Activated CD8-positive, alpha-beta memory T cell treated with anti-CD3 and anti-CD28 coated beads, Interleukin-2, amount 10 ng/mL, durations not matched to agents 7 days and 5 days (primary cell): ENCODE results near the gene ETV5. TPM values are rescaled to one million over a fixed set of nuclear protein-coding genes. Genes with fewer than 3 reads are reported as not detected.

ENCODE experiments used
- ATAC-seq: fragments of 150-1000 bp; cut with Tn5 transposase; one replicate; pipeline ENCODE4 v1.10.0; 2021; ENCODE audit warnings: moderate library complexity
- CTCF ChIA-PET: fragments of 350-600 bp; sonication (Branson Sonifier 250); formaldehyde crosslinking; loops from one replicate; lab custom pipeline; 2021; ENCODE audit warnings: antibody characterized with exemption; lab: Charles Lee
- DNase-seq: peaks from one replicate; pipeline ENCODE4 v3.0.0-alpha.2; 2020
- H3K27ac Mint-ChIP-seq: one replicate; pipeline ENCODE4 v1.8.0; 2021; ENCODE audit warnings: mild to moderate bottlenecking, mixed read lengths
- H3K27me3 Mint-ChIP-seq: one replicate; pipeline ENCODE4 v1.8.0; 2021; ENCODE audit warnings: mixed read lengths
- H3K36me3 Mint-ChIP-seq: one replicate; pipeline ENCODE4 v1.8.0; 2021; ENCODE audit warnings: mild to moderate bottlenecking, mixed read lengths
- H3K4me1 Mint-ChIP-seq: one replicate; pipeline ENCODE4 v1.8.0; 2021; ENCODE audit warnings: mixed read lengths
- H3K4me3 Mint-ChIP-seq: one replicate; pipeline ENCODE4 v1.8.0; 2021; ENCODE audit warnings: mild to moderate bottlenecking, moderate library complexity, mixed read lengths
- H3K9me3 Mint-ChIP-seq: one replicate; pipeline ENCODE4 v1.8.0; 2022; ENCODE audit warnings: low read depth, mixed read lengths
- total RNA-seq, 2 experiments: library from RNA; stranded (reverse); gene quantifications; one replicate each; pipeline ENCODE4 v1.2.3, GENCODE V29; 2021

ETV5 gene
- total RNA-seq, 2 experiments from 2014 or later, result 0.16 to 0.47 TPM

DNA sequence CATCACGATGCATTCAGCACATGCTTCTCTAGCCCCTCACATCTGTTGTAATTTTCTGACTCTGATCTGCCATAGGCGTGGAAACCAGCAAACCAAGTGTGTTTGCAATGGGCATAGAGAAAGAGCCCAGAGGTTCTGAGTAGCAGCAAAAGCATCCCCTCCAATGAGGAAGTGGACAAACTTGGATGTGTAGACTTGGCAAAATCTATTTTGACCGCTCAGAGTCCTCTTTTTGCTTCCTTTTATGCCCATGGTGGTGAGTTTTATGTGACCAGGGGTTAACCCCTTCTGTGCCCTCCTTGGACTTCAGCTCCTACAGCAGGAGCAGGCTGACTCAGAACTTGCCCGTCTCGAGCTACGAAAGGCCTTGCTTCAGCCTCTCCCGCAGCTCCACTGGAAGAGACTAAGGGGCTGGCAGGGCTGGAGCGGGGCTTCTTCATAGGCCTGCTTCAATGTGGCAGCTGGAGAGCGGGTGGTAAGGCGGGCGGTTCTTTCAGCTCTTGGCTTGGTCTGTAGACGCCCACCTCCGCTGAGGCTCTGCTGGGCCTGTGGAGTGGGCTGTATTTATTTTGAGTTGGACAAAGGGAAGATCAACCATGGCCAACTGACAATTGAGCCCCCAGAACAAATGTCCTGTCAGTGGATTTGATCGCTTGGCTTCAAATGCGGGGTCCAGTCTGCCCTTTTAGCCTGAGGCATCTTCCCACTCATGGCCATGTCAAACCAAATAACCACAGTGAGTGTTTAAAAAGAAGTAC lies 6.5 kb upstream of the ETV5 start:
- CTCF ChIA-PET, result interaction anchor here (0.6 kb wide), 1 partner anchor 29 kb away, joined by 3 read pairs; no protein-coding TSS in a partner anchor
- no peaks in the 10 kb centered on the region for H3K36me3 Mint-ChIP-seq
- H3K27me3 Mint-ChIP-seq, result peaks cover 89% of the 10 kb centered on the region
- H3K9me3 Mint-ChIP-seq, result no peaks in the 10 kb centered on the region
- no peak overlapping the region for H3K4me3 Mint-ChIP-seq
- no peak overlapping the region for H3K27ac Mint-ChIP-seq
- DNase-seq (no peak), ATAC-seq (no peak)
- H3K4me1 Mint-ChIP-seq, result peaks cover 11% of the 10 kb centered on the region

DNA sequence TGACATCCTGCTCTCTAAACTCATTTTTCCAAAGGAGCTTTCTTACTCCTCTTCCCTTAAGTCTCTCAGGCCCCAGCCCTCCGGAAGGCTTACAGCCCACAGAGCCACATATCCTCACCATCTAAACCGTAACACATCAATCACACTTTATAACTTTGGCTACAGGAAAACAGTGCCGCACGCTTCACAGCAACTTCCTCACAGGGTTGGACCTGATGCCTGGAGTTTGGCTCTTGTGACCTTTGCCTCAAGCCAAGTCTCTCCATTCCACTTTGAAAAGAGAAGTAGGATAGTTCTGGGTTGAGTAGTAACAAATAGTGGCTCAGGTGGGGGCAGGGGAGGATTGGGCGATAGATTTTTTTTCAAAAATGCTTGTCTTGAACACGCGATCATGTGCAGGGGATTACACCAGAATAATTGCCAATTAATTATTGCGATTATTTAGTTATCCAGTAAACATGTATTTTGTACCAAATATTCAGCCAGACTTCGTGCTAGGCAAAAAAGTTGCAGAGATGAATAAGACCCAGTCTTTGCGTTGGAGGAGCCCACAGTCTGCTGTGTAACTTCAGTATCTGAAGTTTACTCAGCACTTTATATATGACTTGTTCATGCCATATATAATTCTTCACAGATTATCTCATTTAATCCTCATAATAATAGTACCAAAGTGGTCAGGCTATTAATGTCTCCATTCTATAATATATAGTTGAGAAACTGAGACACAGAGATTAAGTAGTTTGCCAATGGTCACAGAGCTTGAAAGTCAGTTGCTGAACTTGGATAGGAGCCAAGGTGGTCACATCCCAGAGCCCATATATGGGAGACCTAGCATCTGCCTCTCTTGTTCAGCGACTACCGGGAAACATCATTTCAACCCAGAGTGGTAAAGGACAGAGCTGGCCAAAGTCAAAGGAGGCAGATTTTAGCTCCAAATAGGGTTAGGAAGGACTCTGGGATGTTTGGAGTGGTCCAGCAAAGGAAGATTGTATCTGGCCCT lies 2.4 kb upstream of the ETV5 start:
- peaks cover 91% of the 10 kb centered on the region for H3K27me3 Mint-ChIP-seq
- CTCF ChIA-PET, result interaction anchor here (0.9 kb wide), 1 partner anchor 130 kb away, joined by 3 read pairs; no protein-coding TSS in a partner anchor
- H3K27ac Mint-ChIP-seq, result no peak overlapping the region
- no peaks in the 10 kb centered on the region for H3K9me3 Mint-ChIP-seq
- H3K4me3 Mint-ChIP-seq, result no peak overlapping the region
- no peak for ATAC-seq
- H3K36me3 Mint-ChIP-seq, result no peaks in the 10 kb centered on the region
- no peak for DNase-seq
- peaks cover 41% of the 10 kb centered on the region for H3K4me1 Mint-ChIP-seq

DNA sequence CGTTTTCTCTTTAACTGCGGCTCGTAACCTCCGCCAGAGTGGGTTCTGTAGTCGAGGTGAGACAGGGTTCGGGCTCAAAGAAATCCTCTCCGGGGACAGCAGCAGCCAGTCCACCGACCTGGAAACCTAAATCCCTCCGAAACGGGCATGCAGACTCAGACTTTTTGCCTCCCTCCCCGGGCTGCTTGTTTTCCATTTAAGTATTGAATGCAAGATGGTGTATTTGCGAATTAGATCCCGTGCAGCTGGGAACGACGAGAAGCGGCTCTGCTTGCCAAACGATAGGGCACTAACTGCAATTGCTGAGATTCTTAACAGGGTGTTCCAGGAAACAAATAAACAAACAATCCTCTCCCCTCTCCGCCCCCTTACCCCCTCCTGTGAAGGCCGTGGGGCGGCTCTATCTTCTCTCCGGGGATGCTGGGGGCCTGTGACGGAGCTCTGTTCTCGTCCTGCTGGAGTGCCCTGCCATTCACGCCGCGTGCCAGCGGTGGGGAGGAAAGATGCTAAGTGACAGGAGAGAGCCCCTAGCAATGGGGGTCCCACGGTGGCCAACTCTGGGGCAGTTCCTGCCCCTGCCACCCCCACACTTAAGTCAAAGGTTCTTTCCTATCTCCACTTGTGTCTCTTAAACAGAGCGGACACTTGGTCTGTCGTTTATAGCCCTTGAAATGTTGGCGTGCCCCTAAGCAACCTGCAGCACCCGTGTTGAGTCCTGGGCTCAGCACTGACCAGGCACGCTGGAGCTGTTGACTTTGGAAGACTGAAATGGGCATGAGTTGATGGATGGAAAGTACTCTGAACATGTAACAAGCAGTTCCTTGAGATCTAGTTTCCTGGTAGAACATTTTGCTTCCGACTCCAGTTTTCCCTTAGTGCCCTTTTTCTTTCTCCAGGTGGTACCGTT lies 1.3 kb upstream of the ETV5 start:
- no peak overlapping the region for H3K27ac Mint-ChIP-seq
- H3K4me1 Mint-ChIP-seq, result peaks cover 41% of the 10 kb centered on the region
- H3K9me3 Mint-ChIP-seq, result no peaks in the 10 kb centered on the region
- CTCF ChIA-PET, result interaction anchor here (1.2 to 1.8 kb wide), 2 partner anchors 13 to 167 kb away, joined by 4 to 7 read pairs; no protein-coding TSS in a partner anchor
- DNase-seq (peak; percentile 41), ATAC-seq (no peak)
- H3K4me3 Mint-ChIP-seq, result peak overlapping the region; percentile 78
- peaks cover 90% of the 10 kb centered on the region for H3K27me3 Mint-ChIP-seq
- no peaks in the 10 kb centered on the region for H3K36me3 Mint-ChIP-seq

DNA sequence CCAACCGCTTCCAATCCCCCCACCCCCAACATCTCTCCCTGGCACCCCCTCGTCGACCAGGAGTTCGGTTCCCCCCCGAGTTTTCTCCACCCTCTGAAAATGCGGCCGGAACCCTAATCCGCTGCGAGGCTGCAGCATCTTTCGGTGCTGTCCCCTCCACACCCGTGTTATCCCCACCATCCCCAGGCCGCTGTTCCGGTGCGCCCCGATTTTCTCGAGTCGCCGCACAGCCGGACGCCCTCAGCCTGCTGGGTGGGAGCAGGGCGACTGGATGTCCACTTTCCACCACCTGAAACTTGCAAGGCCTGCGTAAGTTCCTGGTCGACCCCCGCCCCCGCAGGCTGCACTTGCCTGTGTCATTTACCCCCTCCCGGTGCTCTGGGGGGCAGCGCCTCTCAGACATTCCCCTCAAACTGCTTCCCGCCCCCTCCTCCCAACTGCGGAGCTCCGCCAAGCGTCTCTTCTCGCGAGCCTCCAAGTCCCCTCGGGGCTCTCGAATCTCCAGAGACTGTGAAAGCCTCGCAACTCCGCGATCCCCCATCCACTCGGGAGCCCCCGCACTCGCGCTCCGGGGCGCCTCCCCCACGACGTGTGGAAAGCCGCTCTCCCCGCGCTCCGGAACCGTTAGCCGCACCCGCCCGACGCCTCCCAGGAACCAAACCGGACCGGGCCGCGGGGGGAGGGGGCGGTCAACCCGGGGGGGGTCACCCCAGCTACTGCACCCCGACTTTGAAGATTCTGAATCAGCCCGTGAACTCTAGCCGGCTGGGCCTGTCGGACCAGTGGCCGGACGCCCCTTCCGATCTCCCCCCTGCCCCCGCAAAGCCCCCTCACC lies 566 bp downstream of the ETV5 start:
- Mint-ChIP-seq H3K36me3 (no peaks in the 10 kb centered on the region), H3K9me3 (no peaks in the 10 kb centered on the region), H3K27me3 (peaks cover 87% of the 10 kb centered on the region), H3K27ac (no peak overlapping the region), H3K4me1 (peaks cover 41% of the 10 kb centered on the region), H3K4me3 (peak overlapping the region; percentile 78)
- CTCF ChIA-PET, result interaction anchor here (1.2 kb wide), 1 partner anchor 121 kb away, joined by 3 read pairs; no protein-coding TSS in a partner anchor
- ATAC-seq (no peak), DNase-seq (peak; percentile 45)

DNA sequence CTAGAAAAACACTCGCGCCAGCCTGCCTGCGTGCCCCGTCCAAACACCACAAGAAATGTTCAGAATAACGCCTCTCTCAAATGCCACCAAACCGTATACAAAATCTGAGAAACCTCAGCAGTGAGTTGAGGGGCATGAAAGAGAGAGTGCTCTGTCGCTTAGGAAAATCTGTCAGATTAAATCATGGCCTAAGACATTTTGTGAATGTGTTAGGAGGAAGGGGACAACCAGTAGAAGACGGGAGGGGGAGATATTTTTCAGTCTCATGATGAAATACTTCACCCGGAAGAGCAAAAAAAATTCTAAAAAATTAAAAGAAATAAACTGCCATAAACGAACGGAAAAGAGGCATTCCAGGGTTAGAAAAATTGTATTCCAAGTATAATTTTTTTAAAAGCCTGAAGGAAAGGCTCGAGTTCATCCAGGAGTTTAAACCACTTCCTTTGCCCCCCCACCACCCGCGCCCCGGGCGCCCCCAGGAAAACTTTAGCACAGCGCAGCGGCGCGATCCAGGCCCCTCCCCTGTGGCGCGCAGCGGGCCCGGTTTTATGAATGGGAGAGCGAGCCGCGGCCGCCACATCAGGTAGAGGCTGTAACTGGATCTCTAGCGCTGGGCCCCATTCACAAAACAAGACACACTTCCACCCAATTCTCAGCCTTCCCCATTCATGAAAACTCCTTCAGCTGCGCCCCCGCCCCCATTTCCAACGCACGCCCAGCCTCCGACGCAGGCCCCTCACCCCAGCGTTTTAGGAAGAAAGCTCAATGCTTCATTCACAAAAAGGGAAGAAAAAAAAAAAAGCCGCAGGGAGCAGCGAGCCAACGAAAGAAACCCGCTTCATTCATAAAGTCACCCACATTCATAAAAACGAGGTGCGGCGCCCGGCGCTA lies 1.4 kb downstream of the ETV5 start:
- Mint-ChIP-seq H3K27me3 (peaks cover 87% of the 10 kb centered on the region), H3K27ac (no peak overlapping the region), H3K9me3 (no peaks in the 10 kb centered on the region), H3K4me3 (peak overlapping the region; percentile 78), H3K36me3 (no peaks in the 10 kb centered on the region), H3K4me1 (peaks cover 41% of the 10 kb centered on the region)
- DNase-seq (peak; percentile 55), ATAC-seq (no peak)
- CTCF ChIA-PET, result interaction anchor here (1.2 kb wide), 1 partner anchor 120 kb away, joined by 3 read pairs; no protein-coding TSS in a partner anchor

DNA sequence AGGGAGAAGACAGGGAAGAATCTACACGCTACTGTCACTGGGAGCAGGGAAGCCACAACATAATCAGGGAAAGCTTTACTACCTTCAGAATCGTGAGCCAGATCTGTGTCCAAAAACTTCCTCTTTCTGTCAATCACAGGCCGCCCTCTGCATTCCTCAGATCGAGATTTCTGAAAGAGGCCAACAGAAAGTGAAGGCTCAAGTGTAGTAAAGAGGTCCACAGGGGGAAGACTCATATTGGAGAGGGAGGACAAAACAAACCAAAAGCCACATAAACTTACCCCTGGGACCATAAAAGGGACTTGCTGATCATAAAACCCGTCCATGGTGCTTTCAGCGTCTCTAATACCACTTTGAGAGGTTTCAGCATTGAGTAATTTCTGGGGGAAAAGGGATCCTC lies 3.3 kb downstream of the ETV5 start:
- peaks cover 31% of the 10 kb centered on the region for H3K4me1 Mint-ChIP-seq
- no peak overlapping the region for H3K27ac Mint-ChIP-seq
- DNase-seq (no peak), ATAC-seq (no peak)
- peaks cover 76% of the 10 kb centered on the region for H3K27me3 Mint-ChIP-seq
- no peak overlapping the region for H3K4me3 Mint-ChIP-seq
- H3K9me3 Mint-ChIP-seq, result no peaks in the 10 kb centered on the region
- no peaks in the 10 kb centered on the region for H3K36me3 Mint-ChIP-seq
- CTCF ChIA-PET, result no interaction called here

DNA sequence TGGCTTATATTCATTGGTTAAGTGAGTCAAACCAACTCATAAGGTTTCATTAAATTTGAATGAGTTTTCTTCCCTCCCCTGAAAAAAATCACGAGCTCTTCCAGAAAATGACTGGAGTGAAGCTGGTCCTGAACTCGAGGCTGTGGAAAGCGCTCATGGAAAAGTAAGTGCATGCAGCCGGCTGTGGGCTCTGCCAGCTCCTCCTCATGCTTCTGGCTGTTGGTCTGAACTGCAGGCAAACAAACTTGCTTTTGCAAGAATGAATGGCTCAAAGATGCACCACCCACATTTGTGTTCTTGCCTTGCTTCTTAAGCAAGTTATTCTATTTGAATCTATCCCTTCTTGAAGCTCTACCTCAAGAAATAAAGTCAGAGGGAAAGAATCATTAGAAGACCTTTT lies 6.2 kb downstream of the ETV5 start:
- ATAC-seq (no peak), DNase-seq (no peak)
- peaks cover 80% of the 10 kb centered on the region for H3K27me3 Mint-ChIP-seq
- H3K9me3 Mint-ChIP-seq, result no peaks in the 10 kb centered on the region
- no peaks in the 10 kb centered on the region for H3K36me3 Mint-ChIP-seq
- H3K4me3 Mint-ChIP-seq, result no peak overlapping the region
- CTCF ChIA-PET, result no interaction called here
- H3K4me1 Mint-ChIP-seq, result peaks cover 7% of the 10 kb centered on the region
- no peak overlapping the region for H3K27ac Mint-ChIP-seq

DNA sequence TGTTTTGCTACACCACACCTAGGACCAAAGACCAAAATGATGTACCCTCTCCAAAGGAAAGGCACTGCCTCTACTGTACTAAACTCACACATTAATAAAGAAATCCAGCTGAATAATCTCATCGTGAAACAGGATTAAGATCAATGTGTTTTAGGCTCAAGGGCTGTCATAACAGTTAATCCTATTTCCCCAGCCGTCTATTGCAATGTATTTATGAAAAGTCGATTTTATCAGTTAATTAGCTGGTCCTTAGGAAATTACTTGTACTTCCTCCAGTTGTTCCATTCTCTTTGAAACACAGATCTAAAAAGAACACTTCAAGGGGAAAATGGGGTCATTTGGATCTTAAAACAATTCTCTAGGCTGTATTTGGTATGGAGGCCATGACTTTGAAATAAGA lies 8.5 kb downstream of the ETV5 start:
- no peak overlapping the region for H3K4me3 Mint-ChIP-seq
- CTCF ChIA-PET, result no interaction called here
- H3K9me3 Mint-ChIP-seq, result no peaks in the 10 kb centered on the region
- H3K27ac Mint-ChIP-seq, result no peak overlapping the region
- ATAC-seq (no peak), DNase-seq (no peak)
- H3K27me3 Mint-ChIP-seq, result peaks cover 83% of the 10 kb centered on the region
- no peaks in the 10 kb centered on the region for H3K36me3 Mint-ChIP-seq
- H3K4me1 Mint-ChIP-seq, result no peaks in the 10 kb centered on the region

DNA sequence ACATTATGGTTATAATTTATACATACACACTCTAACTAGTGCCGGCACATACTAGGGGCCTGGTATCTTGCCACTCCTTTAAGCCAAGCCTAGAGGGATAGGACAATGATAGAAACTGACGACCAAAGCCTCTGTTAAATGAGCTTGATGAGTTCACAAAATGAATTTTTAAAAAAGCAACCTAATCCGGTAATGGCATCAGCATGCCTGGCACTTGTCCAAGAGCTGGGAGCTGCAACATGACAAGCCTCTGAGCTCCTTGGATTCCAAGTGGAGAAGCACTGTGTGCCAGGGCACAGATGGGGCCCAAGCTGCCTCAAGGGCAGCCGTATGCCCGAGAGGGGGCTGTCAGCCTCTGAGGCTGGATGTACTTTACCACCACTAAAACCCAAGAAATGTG lies 9.7 kb downstream of the ETV5 start:
- CTCF ChIA-PET, result interaction anchor here (0.5 to 1.1 kb wide), 2 partner anchors 30 to 441 kb away, joined by 3 to 4 read pairs; no protein-coding TSS in a partner anchor
- peaks cover 88% of the 10 kb centered on the region for H3K27me3 Mint-ChIP-seq
- ATAC-seq (no peak), DNase-seq (no peak)
- H3K36me3 Mint-ChIP-seq, result no peaks in the 10 kb centered on the region
- no peak overlapping the region for H3K27ac Mint-ChIP-seq
- no peaks in the 10 kb centered on the region for H3K9me3 Mint-ChIP-seq
- no peak overlapping the region for H3K4me3 Mint-ChIP-seq
- H3K4me1 Mint-ChIP-seq, result no peaks in the 10 kb centered on the region

DNA sequence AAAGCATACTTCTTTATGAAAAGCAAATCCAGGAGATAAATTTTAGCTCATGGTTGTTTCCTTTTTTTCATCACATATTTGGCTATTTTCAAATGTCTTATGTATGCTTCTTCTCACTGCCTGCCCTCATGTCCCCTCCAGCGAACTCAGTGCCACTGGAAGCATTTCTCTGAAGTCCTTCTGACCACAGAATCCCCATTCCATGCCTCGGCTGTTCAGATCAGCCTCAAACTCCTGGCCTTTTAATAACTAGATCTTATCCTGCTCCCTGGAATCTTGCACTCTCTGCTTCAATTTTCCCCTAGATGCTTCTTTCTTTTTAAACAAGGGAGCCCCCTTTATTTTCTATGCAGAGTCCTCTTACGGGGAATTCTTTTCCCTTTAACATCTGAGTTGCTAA lies 10.1 kb downstream of the ETV5 start:
- Mint-ChIP-seq H3K36me3 (no peaks in the 10 kb centered on the region), H3K27me3 (peaks cover 87% of the 10 kb centered on the region), H3K4me3 (no peak overlapping the region), H3K4me1 (no peaks in the 10 kb centered on the region), H3K9me3 (no peaks in the 10 kb centered on the region), H3K27ac (no peak overlapping the region)
- DNase-seq (no peak), ATAC-seq (no peak)
- CTCF ChIA-PET, result interaction anchor here (0.6 to 1.1 kb wide), 2 partner anchors 442 to 768 kb away, joined by 3 to 4 read pairs; no protein-coding TSS in a partner anchor
